Raji (cell line): Measurements from ENCODE around the gene SLC44A3.

Source experiments
- POLR2A ChIP-seq: IDR thresholded peaks from 2 replicates; pipeline ENCODE4 v1.6.1; 2011; ENCODE audit warnings: low read depth, low read length, control low read depth; ENCODE audit not compliant: insufficient read depth

Gene SLC44A3

DNA sequence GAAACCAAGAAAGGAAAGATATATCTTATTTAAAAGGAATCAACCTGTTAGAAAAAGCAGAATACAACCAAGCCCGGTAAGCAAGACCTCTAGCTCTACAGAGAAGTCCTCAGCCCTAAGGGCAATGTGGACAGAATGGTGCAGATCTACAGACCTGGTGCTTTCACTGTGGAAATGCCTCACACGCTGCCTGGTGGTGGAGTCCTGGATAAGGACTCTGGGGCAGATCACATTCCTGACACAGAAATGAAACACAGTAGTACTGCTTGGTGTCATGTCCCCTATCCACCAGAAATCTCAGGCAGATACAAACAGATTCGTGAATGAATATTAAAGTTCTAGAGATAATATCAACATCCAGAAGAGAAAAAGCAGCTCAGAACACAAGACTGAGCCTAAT lies 99.9 kb downstream of the SLC44A3 start:
- TF ChIP-seq POLR2A = no peak

DNA sequence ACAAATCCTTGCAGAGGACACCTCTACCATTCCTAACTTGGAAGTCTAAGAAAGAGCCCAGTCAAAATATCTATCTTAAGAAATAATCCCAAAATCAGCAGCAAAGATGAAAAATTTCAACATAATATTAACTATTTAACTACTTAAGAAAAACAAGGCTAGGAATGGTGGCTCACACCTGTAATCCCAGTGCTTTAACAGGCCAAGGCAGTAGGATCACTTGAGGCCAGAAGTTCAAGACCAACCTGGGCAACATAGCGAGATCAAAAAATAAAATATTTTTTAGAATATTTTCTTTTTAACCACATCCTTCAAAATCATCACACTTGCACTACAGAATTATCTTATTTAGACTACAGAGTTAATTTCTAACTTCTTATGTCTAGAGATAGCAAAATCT lies 101.8 kb downstream of the SLC44A3 start:
- TF ChIP-seq POLR2A = no peak

DNA sequence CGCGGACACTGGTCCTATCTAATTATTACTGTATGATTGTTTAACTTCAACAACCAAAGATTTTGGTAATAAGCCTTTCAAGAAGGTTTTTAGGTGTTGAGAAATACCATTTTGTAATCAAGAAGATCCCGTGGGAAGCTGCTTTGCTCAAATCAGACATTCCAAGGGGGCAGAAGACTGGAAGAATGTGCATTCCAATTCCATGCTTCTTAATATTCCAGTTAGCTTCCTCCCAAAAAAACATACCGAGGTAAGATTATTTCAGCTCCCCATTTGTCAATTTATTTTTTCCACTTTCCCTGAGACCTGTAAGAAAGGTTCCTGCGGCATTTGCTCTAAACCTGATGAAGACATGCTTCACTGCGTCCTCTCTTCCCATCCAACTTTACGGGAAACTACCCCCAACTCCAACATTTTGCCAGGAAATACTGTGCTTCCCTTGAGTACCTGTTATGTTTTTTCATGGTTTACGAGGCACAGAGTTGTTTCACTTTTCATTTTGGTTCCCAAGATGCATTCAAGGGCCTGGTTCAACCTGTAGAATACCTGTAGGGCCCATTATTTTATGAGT lies 102.7 kb downstream of the SLC44A3 start:
- no peak for TF ChIP-seq POLR2A

DNA sequence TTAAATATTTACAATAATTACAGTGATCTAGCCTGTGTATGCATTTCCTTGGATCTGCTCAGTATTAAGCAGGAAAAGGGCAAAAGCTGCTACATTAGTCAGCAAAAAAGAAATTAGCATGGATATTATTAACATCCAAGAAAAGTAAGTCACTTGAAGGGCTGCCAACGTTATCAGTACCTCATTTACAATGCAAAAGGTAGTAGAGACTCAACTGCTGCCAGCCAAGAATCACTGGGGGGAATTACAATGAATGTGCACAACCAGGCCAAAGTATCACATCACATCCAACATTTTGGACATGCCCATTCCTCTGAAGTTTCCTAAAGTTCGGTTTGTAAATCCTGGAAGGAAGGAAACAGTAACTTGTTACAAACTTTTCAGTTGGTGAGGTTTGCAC lies 104.8 kb downstream of the SLC44A3 start:
- no peak for TF ChIP-seq POLR2A

DNA sequence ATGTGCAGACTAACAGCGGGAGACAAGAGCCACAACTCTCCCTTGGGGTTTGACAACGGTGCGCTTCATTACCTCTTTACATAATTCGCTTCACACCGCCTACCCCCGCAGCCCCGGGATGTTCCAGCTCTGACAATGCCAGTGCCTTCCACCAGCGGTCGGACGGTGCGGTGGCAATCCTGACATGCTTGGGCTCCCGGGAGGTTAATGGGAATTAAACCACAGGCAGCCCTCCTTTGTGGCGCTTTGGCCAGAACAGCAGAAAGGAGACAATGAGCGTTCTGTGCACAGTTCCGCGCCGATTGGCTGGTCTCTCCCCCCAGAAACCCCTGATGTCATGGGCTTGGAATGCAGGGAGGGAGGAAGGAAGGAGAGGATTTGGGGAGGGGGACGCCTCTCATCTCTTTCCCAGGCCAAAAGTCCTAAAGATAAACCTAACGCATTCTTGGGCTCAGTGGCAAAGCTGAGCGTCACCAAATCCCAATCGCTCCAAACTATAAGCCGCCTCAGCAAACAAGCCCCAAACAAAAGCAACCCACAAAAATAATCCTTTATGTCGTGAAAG lies 105.5 kb downstream of the SLC44A3 start:
- no peak for TF ChIP-seq POLR2A

DNA sequence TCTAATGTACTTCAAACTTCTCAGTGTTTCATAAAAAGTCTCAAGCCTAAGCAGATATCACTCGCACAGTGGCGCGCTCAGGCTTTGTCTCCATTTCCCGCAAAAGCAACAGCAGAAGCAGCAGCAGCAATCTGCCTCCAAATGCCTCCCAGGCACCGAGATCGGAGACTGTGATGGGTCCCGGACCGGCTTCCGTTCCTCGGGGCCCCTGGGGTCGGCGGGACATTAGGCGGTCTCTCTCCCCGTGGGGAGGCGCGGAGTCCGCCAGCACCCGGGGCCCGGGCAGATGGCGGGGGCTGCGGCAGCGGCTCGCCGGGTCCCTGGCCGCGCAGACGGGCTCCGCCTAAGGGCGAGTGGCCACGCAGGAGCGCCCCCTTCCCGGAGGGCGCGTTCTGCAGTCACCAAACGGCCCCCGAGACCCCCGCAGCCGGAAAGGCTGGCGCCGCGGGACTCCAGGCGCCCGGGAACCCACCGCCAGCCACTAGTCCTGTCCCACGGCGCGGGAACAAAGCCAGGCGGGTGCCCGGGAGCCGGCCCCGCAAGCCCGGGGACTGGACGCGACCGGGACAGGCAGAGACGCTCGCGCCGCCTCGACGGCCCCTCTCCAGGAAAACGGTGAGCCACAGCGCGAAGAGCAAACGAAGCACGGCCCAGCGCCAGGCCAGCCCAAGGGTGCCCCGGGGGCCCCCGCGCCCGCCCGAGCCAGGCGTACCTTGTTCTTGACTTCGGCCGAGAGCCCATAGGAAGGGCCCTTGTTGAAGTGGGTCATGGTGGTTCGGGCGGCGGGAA lies 106.2 kb downstream of the SLC44A3 start:
- TF ChIP-seq POLR2A = no peak

DNA sequence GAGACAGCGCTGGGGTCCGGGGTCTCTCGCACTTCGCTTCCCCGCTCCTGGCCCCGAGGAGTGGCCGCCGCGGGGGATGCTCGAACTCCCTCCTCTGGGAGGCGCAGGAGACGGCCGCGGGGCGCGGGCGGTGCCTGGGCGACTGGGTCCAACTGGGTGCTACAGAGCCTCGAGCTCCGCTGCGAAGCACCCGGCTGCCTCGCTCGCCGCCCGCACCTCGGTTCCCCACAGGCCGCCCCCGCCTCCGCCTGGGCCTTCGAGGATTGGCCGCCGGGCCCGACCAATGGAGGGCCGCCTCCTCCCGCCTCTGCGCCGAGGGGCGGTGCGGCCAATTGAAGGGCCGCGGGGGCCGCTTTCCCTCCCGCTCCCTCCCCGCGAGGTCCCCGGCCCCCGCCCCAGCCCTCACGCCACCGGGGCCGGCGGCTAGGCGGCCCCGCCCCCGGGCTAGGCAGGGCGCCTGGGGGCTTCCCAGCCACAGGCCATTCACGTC lies 106.8 kb downstream of the SLC44A3 start, which contains the start of gene CNN3:
Gene CNN3 (minus strand): TSS at position 196 of the 490 bp plus-strand sequence. CDS start 216 bp downstream, outside the sequence.
- TF ChIP-seq POLR2A = no peak

DNA sequence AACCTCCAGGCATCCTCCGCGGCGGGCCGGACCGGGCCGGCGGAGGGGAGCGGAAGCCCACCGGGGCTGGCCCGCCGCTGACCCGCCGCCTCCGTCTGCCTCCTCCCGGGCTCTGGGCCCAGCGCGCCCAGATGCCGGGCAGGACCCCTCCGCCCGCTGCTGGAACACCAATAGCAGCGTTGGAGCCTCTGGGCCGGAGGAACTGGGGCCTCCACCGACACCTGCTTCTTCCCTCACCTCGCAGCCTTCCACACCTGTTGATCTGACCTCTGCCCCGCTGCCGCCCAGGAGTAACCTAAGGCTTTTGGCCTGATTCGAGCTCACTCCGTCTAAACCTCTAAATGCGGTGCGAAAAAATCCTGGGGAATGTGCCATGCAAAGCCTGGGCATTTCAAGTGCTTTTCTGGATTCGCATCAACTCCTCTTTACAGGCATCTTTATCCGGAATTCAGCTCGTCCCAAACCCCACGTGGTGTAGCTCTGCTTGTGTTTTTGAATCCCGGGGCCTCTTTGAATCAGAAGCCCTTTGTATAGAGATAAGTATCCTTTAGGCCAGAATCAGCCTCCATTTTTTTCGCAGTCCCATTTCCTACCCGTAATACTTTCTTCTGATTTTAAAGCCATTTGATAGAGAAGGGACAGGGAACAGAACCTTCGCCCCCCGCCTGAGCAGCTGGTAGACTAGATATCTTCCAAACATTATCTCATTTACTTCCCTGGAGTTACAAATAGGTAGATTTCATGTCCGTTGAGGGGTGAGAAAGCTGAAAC lies 107.4 kb downstream of the SLC44A3 start:
- TF ChIP-seq POLR2A = no peak

DNA sequence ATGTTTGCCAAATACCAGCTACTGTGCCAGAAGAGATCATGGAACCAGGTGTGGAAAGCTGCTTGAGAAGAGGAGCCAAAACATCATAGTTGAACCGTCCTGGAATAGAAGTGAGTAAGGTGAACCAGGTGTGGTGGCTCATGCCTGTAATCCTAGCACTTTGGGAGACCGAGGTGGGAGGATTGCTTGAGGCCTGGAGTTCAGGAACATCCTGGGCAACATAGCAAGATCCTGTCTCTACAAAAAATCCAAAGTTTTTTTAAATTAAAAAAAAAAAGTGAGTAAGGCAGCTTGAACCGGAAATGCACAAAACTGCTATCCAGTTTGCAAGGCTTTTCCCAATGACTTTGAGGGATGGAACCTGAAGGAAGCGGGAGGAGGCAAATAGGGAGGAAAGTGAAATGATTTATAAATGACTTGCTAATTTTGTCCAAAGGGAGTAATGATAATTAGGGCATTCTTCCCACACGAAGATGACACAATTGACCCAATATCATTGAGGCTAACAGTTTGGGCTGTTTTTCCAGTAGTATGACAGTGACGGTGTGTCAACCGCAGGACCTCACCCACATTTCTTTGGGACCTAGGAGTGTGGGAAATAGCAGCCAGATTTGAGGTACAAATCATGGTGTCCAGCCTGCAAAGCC lies 108.3 kb downstream of the SLC44A3 start:
- TF ChIP-seq POLR2A = no peak

DNA sequence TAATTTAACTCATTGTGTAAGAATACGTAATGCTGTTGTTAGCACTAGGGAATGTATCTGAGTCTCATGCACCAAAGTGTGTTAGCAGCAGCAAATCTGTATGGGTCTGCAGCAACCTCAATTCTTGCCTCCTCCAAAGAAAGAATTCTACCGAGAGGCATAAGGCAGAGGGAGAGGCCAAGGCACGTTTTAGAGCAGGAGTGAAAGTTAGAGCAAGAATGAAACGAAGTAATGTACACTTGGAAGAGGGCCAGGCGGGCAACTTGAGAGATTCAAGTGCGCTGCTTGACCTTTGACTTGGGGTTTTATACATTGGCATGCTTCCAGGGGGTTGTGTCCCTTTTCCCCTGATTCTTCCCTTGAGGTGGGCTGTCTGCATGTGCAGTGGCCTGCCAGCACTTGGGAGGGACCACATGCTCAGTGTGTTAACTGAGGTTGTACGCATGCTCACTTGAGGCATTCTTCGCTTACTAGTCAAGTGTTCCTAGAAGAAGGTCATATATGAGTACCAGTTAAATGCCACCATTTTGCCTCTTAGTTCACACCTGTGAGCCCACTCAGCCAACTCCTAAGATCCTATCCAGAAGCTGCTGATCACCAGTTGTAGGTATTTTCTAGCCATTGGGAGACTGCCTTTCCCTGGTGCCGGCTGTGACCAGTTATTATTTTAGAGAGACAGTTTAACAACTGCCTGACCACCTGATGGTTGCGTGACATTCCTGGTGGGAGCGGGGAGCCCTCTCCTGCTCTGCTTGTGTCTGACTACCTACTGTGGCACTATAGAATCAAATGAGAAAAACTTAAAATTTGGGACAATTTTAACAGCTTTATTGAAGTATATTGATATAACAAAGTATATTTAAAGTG lies 109.4 kb downstream of the SLC44A3 start:
- TF ChIP-seq POLR2A = no peak

DNA sequence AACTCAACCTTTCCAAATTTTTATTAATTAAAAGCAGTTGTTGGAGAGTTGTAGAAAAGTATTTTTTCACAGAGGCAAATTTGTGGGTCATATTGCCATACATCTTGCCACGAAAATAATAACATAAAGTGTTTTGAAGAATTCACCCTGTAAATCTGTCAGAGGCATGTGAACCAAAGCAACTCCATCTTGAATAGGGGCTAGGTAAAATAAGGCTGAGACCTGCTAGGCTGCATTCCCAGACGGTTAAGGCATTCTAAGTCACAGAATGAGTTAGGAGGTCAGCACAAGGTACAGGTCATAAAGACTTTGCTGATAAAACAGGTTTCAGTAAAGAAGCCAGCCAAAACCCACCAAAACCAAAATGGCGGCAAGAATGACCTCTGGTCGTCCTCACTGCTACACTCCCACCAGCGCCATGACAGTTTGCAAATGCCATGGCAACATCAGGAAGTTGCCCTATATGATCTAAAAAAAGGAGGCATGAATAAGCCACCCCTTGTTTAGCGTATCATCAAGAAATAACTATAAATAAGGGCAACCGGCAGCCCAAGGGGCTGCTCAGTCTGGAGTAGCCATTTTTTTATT lies 111.2 kb downstream of the SLC44A3 start:
- TF ChIP-seq POLR2A = no peak

DNA sequence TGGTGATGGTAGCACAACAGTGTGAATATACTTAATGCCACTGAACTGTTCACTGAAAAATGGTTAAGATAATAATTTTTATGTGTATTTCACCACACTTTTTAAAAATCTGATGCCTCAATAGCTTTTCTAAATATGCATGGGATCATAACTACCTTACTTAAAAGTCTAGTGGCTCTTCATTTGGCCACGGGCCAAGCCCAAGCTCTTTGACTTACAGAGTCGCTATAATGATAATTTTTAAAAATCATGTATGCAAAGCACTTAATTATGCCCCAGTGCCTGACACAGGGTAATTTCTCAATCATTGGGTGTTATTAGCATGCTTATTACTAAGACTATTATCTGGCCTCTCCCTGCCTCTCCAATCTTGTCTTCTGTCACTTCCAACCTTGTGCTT lies 114.4 kb downstream of the SLC44A3 start:
- TF ChIP-seq POLR2A = no peak

DNA sequence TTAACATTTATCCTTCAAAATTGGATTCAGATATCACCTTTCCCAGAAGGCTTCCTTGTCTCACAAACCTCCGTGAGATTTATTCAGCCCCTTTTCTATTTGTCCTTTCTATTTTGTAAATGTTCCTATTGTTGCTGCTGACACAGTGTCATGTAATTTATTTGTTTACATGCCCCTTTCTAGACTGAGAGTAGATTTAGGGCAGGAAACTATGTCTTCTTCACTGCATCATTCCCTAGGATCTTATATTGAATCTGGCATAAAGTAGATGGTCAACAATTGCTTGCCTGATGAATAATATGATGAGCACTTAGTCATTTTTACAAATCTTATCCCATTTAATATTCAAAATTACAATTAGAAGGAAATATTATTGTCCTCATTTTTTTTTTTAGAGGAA lies 114.9 kb downstream of the SLC44A3 start:
- no peak for TF ChIP-seq POLR2A

DNA sequence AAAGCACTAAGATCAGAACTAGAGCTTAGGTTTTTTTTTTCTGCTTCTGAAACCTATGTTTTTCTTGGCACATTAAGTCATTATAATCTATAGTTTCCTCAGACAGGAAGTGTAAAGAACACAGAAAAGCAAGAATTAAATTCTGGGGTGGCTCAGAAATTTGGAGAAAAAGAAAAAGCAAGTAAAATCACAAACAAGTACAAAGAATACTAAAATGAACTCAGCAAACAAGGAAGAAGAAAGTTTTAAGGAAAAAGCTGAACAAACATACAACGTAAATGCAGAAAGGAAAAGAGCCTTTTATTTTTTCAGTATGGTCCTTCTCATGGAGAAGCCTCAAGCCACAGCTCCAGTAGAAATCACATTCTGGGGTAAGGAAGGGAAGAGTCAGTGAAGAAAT lies 115.3 kb downstream of the SLC44A3 start:
- no peak for TF ChIP-seq POLR2A
